Epithelial cell of prostate (primary cell): Measurements from ENCODE around the gene ATP1B1.

ENCODE experiments used
- DNase-seq: peaks from one replicate; pipeline ENCODE4 v3.0.0-alpha.2; 2011; ENCODE audit warnings: low read depth, low spot score
- H3K27ac ChIP-seq: fragments of 450-650 bp; 2 replicates; pipeline ENCODE4 v1.5.1; 2017; ENCODE audit warnings: mild to moderate bottlenecking

Gene ATP1B1

DNA sequence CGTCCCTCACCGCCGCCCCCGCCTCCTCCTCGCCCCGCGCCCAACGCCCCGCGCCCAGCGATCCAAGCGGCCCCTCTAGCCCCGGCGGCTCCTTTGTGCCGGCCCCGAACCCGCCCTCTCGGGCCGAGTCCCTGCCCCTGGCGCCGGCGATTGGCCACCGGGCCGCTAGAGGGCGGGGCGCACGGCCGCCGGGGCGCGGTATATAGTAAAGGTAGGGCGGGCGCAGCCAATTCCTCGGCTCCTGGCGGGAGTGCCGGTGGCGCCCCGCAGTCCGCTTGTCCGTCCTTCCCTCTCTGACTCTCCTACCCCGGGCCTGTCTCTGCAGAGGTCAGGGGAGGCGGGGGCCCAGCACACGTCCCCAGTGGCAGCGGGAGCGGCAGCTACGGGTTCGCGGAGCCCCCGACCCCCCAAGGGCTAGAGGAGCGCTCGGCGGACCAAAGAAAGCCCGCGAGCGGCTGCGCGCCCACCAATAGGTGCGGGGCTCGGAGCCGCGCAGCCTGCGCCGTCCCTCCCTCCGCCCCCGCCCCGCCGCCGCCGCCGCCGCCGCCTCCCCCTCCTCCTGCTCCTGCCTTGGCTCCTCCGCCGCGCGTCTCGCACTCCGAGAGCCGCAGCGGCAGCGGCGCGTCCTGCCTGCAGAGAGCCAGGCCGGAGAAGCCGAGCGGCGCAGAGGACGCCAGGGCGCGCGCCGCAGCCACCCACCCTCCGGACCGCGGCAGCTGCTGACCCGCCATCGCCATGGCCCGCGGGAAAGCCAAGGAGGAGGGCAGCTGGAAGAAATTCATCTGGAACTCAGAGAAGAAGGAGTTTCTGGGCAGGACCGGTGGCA is at the start of gene ATP1B1:
TSS of gene ATP1B1 (plus strand) at position 596 of the 826 bp plus-strand sequence. CDS start at position 736, 140 bp downstream.
- no peak for DNase-seq
- H3K27ac ChIP-seq, result peak within 1 kb of the TSS; percentile 75

DNA sequence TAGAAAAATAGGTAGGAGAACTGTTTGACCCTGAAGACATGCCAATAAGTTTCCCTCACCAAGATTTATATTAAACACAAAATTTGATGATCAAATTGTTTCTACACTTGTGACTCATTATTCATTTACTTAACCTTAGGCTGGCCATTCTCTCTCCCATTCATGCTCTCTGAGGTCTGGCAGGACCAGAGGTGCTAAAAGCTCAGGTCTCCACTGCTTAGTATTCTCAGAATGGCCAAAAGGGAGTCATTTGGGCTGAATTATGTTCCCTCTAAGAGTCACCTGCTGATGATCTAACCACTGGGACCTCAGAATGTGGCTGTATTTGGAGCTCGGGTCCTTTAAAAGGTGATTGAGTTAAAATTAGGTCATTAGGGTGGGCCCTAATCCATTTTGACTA is 47.1 kb upstream of the ATP1B1 start:
- DNase-seq, result no peak
- H3K27ac ChIP-seq, result peak overlapping the region; percentile 69

DNA sequence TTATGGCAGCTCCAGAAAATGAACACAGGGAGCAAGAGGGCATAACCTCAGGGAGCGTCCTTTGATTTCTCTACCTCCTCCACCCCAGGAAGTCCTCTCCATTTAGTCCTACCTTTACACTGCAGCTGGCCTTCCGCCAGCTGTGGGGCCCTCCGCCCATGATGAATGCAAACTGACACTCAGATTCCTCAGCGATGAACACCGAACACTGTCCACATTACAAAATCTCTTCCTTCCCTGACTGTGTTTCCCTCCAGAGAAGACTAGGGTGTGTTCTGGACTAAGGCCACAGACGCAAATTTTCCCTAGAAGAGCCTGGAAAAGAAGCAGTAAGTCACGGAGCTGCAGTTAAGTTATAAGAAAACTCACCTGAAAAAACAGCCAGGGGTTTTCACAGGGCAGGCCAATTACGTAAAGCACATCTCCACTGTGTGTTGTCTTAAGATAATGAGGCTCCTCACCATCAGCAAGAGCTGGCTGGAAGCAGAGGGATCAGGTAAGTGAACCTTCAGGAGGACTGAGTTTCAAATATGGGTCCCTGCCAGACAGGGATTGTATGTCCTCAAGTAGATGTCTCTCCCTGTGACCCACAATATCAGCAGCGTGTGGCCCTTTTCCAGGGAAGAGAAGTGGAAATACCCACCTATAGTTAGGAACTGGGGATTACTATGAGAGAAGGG is 46.3 kb upstream of the ATP1B1 start:
- peak overlapping the region; percentile 69 for H3K27ac ChIP-seq
- DNase-seq, result peak; percentile 29

DNA sequence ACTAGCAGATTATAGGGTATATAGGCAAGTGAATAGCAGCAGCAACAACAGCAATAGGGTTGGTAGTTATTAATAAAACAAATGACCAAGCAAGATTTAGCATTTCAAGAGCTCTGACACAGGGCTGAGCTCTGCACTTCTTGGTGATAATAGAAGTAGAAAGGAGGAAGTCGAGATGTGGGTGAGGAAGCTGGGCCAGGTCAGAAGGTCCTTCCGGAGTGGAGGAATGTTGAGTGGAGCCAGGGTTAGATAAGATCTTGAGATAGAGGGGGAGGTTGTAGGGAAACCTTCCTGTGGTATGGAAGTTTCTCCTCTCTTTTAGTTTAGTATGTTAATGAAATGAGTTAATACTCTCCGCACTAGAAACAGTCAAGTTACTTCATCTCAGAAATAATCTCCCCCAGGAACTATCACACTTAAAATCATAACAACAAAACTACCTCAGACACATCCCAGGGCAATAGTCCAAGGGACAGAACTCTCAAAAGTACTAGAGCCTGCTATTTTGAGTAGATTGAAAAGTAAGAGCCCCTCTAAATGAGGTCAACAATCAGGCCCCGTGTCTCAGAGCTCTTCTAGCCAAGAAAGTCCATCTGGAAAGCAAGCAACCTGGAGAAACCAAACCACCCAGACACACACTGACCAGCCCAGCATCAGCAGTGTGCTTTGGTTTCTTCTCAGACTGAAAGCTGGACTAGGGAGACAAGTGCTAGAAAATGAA is 45.4 kb upstream of the ATP1B1 start:
- peak overlapping the region; percentile 69 for H3K27ac ChIP-seq
- DNase-seq, result no peak

DNA sequence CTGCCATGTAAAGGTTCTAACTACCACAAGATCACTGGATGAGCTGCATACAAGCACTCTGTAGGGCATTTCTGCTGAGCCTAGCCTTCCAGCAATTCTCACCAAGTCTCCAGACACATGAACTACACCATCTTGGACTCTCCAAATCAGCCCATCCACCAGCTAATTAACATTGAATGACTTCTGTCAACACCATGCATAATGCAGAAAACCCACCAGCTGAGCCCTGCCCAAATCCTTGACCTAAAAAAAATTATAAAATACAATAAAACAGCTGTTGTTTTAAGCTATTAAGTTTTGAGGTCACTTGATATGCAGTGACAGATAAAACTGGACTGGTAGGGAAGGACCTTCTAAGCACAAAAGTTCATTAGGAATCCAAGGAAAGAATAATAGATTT is 44.3 kb upstream of the ATP1B1 start:
- no peak for DNase-seq
- no peak overlapping the region for H3K27ac ChIP-seq

DNA sequence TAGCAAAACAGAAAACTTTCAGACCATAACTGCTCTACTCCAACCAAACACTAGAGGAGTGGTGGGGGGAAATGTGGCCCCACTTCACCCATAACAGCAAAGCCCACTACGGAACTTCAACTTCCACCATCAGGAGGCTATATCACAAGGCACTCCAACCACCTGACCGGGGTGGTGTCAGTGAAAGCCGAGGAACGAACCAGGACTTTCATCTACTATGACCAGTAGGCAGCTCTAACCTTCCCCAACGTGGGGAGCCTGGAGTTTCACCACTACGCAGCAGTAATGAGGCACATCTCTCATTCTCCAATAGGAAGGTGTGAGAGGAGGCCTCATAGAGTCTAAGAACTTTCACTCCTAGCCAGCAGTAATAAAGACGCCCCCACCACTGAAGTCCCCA is 42.4 kb upstream of the ATP1B1 start:
- no peak for DNase-seq
- no peak overlapping the region for H3K27ac ChIP-seq

DNA sequence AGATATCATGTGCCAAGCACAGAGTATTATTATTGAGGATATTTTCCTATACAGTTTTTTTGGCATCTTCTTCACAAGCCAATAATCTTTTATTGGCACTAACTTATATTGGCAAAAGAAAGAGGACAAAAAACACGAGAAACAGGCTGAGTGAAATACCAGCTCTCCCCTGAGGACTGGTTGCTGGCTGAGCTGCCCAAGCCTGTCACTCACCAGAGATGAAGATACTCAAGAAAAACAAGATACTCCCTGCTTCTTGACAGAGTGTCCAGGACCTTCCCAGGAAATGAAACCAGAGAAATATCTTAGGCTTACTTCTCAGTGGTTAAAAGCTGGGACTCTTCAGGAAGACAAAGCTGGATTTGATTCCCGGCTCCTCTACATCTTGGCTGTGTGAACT is 35.9 kb upstream of the ATP1B1 start:
- no peak overlapping the region for H3K27ac ChIP-seq
- no peak for DNase-seq

DNA sequence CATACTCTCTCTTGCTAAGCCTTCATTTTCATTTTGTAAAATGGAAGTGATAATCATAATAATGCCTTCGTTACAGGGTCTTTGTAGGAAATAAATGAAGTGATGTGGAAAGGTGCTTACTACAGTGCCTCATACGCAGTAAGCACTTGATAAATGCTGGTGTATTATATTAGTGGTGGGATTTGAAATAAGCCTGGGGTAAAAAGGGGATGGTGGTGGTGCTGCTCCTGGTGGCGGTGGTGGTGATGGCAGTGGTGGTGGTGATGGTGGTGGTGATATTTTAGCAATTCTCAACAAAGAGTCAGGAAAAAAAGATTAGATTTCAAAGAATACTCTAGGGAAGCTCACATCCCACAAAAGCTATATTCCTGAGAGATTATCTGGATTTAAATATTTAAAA is 35.5 kb upstream of the ATP1B1 start:
- no peak for DNase-seq
- no peak overlapping the region for H3K27ac ChIP-seq

DNA sequence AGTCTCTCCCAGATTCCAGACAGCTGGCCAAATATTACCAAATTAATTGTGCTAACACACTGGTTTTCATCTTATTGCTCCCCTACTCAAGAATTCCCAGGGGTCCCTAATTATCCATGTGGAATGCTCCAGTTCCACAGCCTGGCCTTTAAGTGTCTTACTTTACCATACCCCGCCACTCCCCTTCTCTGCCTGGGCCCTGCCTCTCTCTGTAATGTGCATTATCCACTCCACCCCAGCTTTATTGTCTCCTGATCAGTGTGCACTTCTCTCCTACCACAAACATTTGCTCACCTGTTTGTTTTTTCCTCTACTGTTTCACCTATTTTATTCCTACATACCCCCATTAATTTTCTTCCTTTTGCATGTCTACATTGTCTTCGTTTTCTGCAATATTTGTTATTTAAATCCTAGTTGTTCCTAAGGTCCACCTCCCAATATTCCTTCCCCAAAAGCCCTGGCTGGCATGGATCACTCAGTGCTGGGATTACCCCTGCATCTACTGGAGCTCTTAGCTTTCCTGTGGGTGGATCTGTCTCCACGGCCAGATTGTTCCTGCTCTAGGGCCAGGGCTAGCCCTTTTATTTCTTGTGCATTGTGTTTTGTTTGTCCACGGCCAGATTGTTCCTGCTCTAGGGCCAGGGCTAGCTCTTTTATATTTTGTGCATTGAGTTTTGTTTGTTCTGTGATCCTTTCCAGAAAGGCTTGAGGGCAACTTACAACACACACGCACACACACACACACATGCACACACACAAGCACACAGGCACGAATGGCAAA is 33.4 kb upstream of the ATP1B1 start:
- no peak for DNase-seq
- peak overlapping the region; percentile 16 for H3K27ac ChIP-seq

DNA sequence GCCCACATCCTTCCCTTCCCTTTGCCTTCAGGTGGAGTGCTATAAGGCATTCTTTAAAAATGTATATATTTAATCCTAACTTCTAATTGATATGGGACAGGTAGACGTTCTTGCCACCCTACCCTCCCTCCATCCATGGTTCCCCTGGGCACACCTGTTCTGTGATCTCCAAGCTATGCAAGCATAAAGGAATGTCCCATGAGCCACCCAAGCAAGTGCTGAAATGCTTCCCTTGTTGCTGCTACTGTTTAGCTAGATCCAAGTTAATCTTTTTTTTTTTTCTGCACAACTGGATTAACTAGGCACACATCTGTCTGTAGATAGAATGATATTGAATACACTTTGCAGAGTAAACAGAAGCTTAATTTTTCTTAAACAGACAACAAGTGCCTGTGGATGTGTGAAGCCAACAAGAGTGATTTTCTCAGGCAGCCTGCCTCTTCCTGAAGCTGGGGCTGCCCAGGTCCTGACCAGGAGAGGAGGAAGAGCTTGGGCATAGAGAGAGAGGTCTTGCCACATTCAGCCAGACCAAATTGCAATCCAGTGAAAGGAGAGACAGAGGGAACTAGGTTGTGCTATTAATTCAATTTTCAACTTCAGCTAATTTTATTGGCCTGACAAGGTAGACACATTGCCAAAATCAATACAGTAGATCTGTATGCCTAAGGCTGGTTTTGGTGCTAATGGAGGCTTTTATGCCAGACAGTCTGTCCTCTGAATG is 28.2 kb upstream of the ATP1B1 start:
- no peak overlapping the region for H3K27ac ChIP-seq
- no peak for DNase-seq

DNA sequence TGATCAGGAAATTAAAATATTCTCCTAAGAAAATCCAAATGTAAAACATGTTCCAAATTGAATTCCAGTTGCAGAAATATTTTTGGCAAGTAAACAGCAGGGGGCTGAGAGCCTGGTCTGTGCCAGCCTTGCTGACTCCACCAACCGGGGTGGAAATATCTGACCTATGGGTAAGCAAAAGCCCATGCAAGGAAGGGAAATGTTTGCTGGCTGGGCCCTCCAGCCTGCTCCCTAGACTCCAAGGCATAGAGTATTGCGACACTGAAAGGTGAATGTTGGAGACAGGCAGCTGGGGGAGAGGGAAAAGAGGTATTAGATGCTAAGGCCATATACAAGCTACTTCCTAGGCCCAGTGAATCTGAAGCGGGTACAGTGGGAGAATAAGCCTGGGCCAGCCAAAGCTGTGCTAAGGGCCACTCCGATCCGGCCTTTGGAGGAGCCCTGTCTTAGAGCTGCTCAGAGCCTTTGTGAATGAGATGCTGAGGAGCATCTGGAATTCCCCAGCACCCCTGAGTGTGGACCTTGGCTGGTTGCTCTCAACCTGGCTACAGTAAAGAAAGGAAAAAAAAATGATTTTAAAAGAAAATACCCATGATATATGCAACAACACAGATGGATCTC is 24.9 kb upstream of the ATP1B1 start:
- no peak for DNase-seq
- H3K27ac ChIP-seq, result no peak overlapping the region

DNA sequence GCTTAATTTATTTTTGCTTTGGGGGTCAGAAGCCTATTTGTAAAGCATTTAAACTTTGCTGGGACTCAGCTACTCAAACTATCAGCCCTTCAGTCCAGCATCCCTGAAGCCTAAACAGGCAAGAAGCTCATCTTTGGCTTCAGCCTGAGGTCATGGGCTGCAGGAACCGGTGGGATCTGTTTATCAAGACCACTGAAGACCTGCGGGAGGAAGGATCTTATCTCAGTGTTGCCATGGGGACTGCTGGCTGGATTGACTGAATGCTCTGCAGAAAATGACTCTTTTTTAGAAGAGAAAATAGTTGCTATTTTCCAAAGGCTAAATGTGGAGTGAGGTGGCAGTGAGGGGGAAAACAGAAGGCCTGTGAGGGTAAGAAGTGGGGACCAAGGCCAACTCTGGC is 20.6 kb upstream of the ATP1B1 start:
- no peak for DNase-seq
- H3K27ac ChIP-seq, result no peak overlapping the region

DNA sequence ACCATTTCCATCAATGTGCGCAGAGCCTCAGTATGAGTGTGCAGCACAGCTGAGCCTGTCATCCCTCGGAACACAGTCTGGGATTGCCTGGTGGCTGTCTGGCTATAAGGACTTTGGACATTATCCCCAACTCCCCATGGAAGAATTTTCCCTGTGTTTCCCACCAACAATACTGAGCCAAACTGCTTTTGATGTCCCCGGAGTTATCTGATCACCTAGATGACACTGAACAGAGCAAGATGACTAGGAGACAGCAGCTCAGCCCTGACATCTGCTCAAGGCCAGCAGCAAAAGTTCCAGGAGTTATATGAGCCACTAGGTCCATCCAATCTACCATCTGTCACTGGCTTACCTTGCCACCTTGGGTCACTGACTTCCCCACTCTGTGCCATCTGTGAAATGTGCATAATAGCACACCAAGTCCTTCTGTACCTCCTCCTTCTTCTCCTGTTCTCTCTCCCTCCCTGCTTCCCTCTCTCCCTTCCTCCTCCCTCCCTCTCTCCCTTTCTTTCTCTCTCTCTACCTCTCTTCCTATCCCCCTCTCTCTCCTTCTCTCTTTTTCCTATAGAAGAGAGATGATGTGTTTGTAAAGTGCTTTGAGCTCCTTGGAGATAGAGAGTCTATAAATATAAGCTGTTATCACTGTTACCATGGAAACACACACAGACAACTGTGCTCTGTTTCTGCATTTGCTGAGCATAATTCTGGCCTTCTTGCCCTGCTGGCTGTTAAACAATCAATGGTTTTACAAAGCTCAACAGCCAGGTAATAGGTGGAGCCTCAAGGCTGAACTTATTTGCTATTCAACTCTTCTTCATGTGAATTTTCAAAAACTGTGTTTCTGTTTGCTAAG is 19.7 kb upstream of the ATP1B1 start:
- no peak overlapping the region for H3K27ac ChIP-seq
- DNase-seq, result no peak

DNA sequence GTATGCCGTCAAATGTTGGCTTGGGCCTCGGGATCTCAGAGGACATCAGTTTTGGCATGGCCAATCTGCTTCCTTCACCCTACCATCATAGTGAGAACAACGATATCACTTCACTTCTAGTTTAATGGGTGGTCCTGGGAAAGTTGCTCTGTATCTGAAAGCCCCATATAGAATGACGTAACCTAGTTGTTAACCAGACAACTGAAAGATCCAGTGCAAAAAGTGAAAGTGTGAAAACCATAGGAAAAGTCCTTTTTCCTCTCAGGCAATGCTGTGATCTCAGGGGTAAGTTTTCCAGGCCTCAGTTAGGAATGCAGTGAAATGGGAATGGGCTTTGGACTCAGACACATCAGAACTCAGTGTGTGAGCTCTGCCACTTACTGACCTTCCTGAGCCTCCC is 18.6 kb upstream of the ATP1B1 start:
- DNase-seq, result no peak
- H3K27ac ChIP-seq, result no peak overlapping the region

DNA sequence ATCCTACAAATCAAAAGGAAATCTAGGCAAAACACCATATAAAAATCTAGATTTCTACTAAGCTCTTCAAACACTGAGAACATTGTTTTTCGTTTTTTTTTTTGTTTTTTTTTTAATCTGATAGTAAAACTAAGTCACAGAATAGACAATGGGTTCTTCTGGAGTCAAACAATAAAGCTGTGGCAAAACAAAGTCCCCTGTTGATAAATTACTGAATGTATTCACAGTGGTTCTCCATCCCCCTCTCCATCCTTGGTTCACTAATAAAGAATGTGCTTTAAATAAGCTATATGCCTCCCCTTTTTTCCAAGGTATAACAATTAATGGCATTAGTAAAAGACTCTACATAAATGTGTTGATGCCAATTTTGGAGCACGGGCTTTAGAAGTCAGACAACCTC is 16.7 kb upstream of the ATP1B1 start:
- DNase-seq, result no peak

DNA sequence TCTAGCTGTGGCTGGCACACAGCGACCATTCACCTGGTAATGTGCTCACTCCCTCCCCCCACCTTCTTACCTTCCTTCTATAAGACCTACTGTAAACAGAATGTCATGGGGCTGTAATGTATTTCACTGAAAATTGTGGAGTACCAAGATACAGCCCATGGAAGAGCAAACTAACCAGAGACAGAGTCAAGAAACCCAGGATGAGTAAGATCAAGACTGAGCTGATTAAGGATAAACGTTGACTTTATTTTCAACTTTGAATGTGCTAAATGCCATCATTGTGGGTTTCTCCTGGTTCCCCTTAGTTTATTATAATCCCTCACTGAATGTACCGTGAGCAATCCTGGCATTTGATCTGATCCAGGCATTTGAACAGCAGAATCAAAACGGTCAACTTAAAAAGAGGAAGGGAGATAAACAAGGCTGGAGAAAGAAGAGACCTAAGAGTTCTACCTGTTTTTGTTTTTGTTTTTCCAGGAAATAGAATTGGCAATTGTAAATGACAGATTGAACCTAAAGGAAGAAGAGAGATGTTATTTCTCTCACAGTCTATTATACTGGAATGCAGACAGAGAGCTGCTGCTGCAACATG is 16.1 kb upstream of the ATP1B1 start:
- H3K27ac ChIP-seq, result no peak overlapping the region
- no peak for DNase-seq

More for the DNA sequence above, 16.7 kb upstream of the ATP1B1 start:
- no peak overlapping the region for H3K27ac ChIP-seq

DNA sequence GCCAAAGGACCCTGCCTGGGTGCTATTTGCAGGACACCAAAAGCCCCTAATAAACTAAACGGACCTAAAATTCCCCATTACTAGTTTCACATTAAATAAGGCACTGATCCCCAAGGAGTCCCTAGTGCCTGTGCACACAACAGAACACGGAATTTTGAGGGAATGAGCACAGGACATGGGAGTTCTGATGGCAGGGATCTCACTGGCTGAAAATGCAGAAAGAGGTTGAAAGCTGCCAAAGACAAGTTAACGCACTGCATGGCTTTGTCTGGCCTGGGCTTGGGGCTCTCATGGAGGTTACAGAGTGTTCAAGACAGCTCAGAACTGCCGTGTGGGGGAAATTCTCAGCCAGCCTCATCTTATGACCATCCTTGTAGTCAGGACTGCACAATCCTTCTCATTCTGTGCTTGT is 15.6 kb upstream of the ATP1B1 start:
- DNase-seq, result no peak
- no peak overlapping the region for H3K27ac ChIP-seq

DNA sequence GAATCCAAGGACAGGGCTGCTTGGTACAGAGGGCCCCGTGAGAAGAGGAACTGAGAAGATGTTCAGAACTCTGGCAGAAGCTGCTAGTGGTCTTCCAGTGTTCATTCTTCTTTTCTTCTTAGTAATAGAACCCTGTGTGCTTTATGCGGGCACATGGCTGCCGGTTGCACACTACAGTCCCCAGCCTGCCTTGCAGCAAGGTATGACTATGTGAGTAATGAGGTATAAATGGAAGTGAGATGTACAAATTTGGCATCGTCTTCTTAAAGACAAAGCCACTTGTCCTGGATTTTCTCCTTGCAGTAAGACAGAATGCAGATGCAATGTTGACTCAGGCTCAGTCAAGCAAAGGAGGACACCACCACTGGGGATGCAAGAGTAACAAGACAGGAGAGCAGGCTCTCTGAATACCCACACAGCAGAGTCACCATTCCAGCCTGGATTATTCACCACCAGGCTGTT is 15.0 kb upstream of the ATP1B1 start:
- no peak overlapping the region for H3K27ac ChIP-seq
- DNase-seq, result no peak
